SK-N-SH (cell line): ENCODE measurements around the gene OTUD4. TPM values are rescaled to one million over a fixed set of nuclear protein-coding genes. Genes with fewer than 3 reads are reported as not detected.

Source experiments
- CTCF ChIA-PET: fragments of 300-600, 350-600 bp; formaldehyde crosslinking; extraction: SDS; loops from one replicate; lab custom pipeline; 2021; lab: Yijun Ruan, JAX
- POLR2A ChIA-PET: fragments of 350-600 bp; sonication (Branson Sonifier 250); formaldehyde crosslinking; extraction: SDS; loops from one replicate; lab custom pipeline; 2020; ENCODE audit warnings: antibody characterized with exemption, inconsistent platforms; lab: Yijun Ruan, JAX
- DNase-seq: peaks from one replicate; pipeline ENCODE4 v3.0.0; 2012
- H2AFZ ChIP-seq: fragments of 200-600 bp; sonication (generic); 2 replicates; pipeline ENCODE4 v1.8.1; 2016; ENCODE audit warnings: antibody characterized with exemption, mild to moderate bottlenecking, low read depth
- H3F3A ChIP-seq: fragments of 200-600 bp; sonication (generic); replicated peaks from 2 replicates; pipeline ENCODE3; 2016; ENCODE audit warnings: antibody characterized with exemption, mild to moderate bottlenecking; ENCODE audit not compliant: insufficient read depth
- H3K27ac ChIP-seq, 2 experiments: fragments of 200-500 bp in 1 of 2; fragments of 200-600 bp in 1 of 2; sonication (Bioruptor generic) in 1 of 2; sonication (generic), shearing (Covaris generic) in 1 of 2; 2 replicates each; pipeline versions ENCODE4 v1.5.1 to v1.6.1; 2014 to 2016; ENCODE audit warnings: low read depth in 2 of 2, inconsistent platforms in 1 of 2, low read length in 1 of 2, mild to moderate bottlenecking in 1 of 2, mixed read lengths in 1 of 2
- H3K27me3 ChIP-seq: fragments of 200-600 bp; sonication (generic), shearing (Covaris generic); 2 replicates; pipeline ENCODE4 v1.6.1; 2016; ENCODE audit warnings: mixed run types; ENCODE audit not compliant: insufficient read depth
- H3K36me3 ChIP-seq, 2 experiments: fragments of 200-500 bp in 1 of 2; fragments of 200-600 bp in 1 of 2; sonication (Bioruptor generic) in 1 of 2; sonication (generic) in 1 of 2; replicated peaks in 1 of 2; 2 replicates each; pipeline versions ENCODE3 to v1.5.1; 2014 to 2016; ENCODE audit warnings: low read length in 1 of 2, mild to moderate bottlenecking in 1 of 2; ENCODE audit not compliant: insufficient read depth in 2 of 2, control insufficient read depth in 1 of 2
- H3K4me1 ChIP-seq, 2 experiments: fragments of 200-500 bp in 1 of 2; fragments of 200-600 bp in 1 of 2; sonication (Bioruptor generic) in 1 of 2; sonication (generic), shearing (Covaris generic) in 1 of 2; 2 replicates each; pipeline versions ENCODE4 v1.5.1 to v1.6.1; 2014 to 2016; ENCODE audit warnings: low read depth in 1 of 2, low read length in 1 of 2, mixed run types in 1 of 2; ENCODE audit not compliant: insufficient read depth in 2 of 2, control insufficient read depth in 1 of 2
- H3K4me2 ChIP-seq: fragments of 200-600 bp; sonication (generic), shearing (Covaris generic); 2 replicates; pipeline ENCODE4 v1.6.1; 2017; ENCODE audit warnings: mixed run types
- H3K4me3 ChIP-seq, 2 experiments: fragments of 200-500 bp in 1 of 2; fragments of 200-600 bp in 1 of 2; sonication (Bioruptor generic) in 1 of 2; sonication (generic), shearing (Covaris generic) in 1 of 2; 2 replicates each; pipeline versions ENCODE4 v1.5.1 to v1.8.1; 2014 to 2016; ENCODE audit warnings: low read depth in 2 of 2, inconsistent platforms in 1 of 2, low read length in 1 of 2, mild to moderate bottlenecking in 1 of 2, mixed read lengths in 1 of 2, moderate library complexity in 1 of 2
- H3K79me2 ChIP-seq: fragments of 200-600 bp; sonication (generic); 2 replicates; pipeline ENCODE4 v1.8.1; 2017; ENCODE audit warnings: mild to moderate bottlenecking; ENCODE audit not compliant: insufficient read depth
- H3K9ac ChIP-seq: fragments of 200-600 bp; sonication (generic); 2 replicates; pipeline ENCODE4 v1.6.1; 2017; ENCODE audit warnings: mixed run types
- H3K9me2 ChIP-seq: fragments of 200-600 bp; sonication (generic); 2 replicates; pipeline ENCODE4 v1.6.1; 2017; ENCODE audit warnings: mixed run types
- H3K9me3 ChIP-seq: fragments of 200-600 bp; sonication (generic); 2 replicates; pipeline ENCODE4 v1.6.1; 2017; ENCODE audit warnings: mixed run types, mild to moderate bottlenecking, moderate library complexity
- H4K20me1 ChIP-seq: fragments of 200-600 bp; sonication (generic); 2 replicates; pipeline ENCODE4 v1.6.1; 2017; ENCODE audit warnings: mild to moderate bottlenecking, mixed run types; ENCODE audit not compliant: insufficient read depth
- CHD2 ChIP-seq: fragments of 150-350 bp; IDR thresholded peaks from 2 replicates; pipeline ENCODE4 v1.6.1; 2018; ENCODE audit warnings: low read length; ENCODE audit not compliant: partially characterized antibody
- CTCF ChIP-seq: fragments of 200-600 bp; sonication (generic); IDR thresholded peaks from 2 replicates; pipeline ENCODE4 v1.6.1; 2017; ENCODE audit warnings: antibody characterized with exemption, mild to moderate bottlenecking, moderate library complexity
- ELF1 ChIP-seq: IDR thresholded peaks from 2 replicates; pipeline ENCODE4 v1.4.0; 2012
- EP300 ChIP-seq, 2 experiments: IDR thresholded peaks; 2 replicates each; pipeline versions ENCODE4 v1.4.0 to v1.6.1; 2012; ENCODE audit warnings: borderline replicate concordance in 1 of 2, low read depth in 1 of 2, low read length in 1 of 2
- EZH2phosphoT487 ChIP-seq: fragments of 200-600 bp; sonication (generic); IDR thresholded peaks from 2 replicates; pipeline ENCODE4 v1.6.1; 2017; ENCODE audit warnings: low read depth, mixed run types, mild to moderate bottlenecking, antibody characterized with exemption, moderate library complexity, borderline replicate concordance
- FOSL2 ChIP-seq: IDR thresholded peaks from 2 replicates; pipeline ENCODE4 v1.4.0; 2012; ENCODE audit warnings: low read depth, mild to moderate bottlenecking, moderate library complexity, borderline replicate concordance
- FOXJ3 ChIP-seq: sonication (generic); formaldehyde crosslinking; IDR thresholded peaks from 2 replicates; pipeline ENCODE4 v1.5.1; 2020; ENCODE audit warnings: mild to moderate bottlenecking, missing genetic modification reagents
- GABPA ChIP-seq: IDR thresholded peaks from 2 replicates; pipeline ENCODE4 v1.4.0; 2012; ENCODE audit warnings: low read depth, mild to moderate bottlenecking
- GATA2 ChIP-seq: sonication (generic); formaldehyde crosslinking; IDR thresholded peaks from 2 replicates; pipeline ENCODE4 v1.5.0; 2020; ENCODE audit warnings: mild to moderate bottlenecking, missing genetic modification reagents
- MXI1 ChIP-seq: IDR thresholded peaks from 2 replicates; pipeline ENCODE4 v1.6.1; 2012; ENCODE audit warnings: mild to moderate bottlenecking, low read depth, low read length, improper control_type of control experiment
- NFIC ChIP-seq: IDR thresholded peaks from 2 replicates; pipeline ENCODE4 v1.4.0; 2012; ENCODE audit warnings: borderline replicate concordance
- NRF1 ChIP-seq: IDR thresholded peaks from 2 replicates; pipeline ENCODE4 v1.6.1; 2012; ENCODE audit warnings: low read depth, mild to moderate bottlenecking, low read length
- RAD21 ChIP-seq: IDR thresholded peaks from 2 replicates; pipeline ENCODE4 v1.6.1; 2012; ENCODE audit warnings: mild to moderate bottlenecking, low read length
- RFX5 ChIP-seq: IDR thresholded peaks from 2 replicates; pipeline ENCODE4 v1.6.1; 2012; ENCODE audit warnings: mild to moderate bottlenecking, improper control_type of control experiment, low read length
- SIN3A ChIP-seq: IDR thresholded peaks from 2 replicates; pipeline ENCODE4 v1.6.1; 2012; ENCODE audit warnings: low read depth, mild to moderate bottlenecking, low read length, moderate library complexity, borderline replicate concordance
- TAF1 ChIP-seq: IDR thresholded peaks from 2 replicates; pipeline ENCODE4 v1.6.1; 2012; ENCODE audit warnings: low read depth, mild to moderate bottlenecking, low read length, moderate library complexity, borderline replicate concordance
- TCF12 ChIP-seq: IDR thresholded peaks from 2 replicates; pipeline ENCODE4 v1.4.0; 2012
- TEAD4 ChIP-seq: IDR thresholded peaks from 2 replicates; pipeline ENCODE4 v1.4.0; 2012; ENCODE audit warnings: mild to moderate bottlenecking, borderline replicate concordance; ENCODE audit not compliant: insufficient read depth
- USF2 ChIP-seq: fragments of 150-350 bp; IDR thresholded peaks from 2 replicates; pipeline ENCODE4 v1.6.1; 2017; ENCODE audit warnings: antibody characterized with exemption, low read length, low read depth, borderline replicate concordance
- ZBTB33 ChIP-seq: IDR thresholded peaks from 2 replicates; pipeline ENCODE4 v1.4.0; 2012; ENCODE audit warnings: low read depth, borderline replicate concordance
- WGBS: methylation state at CpG from one replicate; pipeline ENCODE4 v1.1.6; 2017; ENCODE audit warnings: low lambda C conversion rate; 5-methylcytosine and 5-hydroxymethylcytosine counted together
- polyA plus RNA-seq, 3 experiments: library from polyadenylated mRNA; depleted of rRNA; stranded (reverse); fragments of >200 nt; gene quantifications; 2 replicates each; pipeline ENCODE4 v1.2.3, GENCODE V29; 2012

OTUD4 gene
- polyA plus RNA-seq, 1 of the 3 experiments (the other 2 are of a cell fraction) = 8.5 TPM

- WGBS = 95% methylated on average over 3 of the region's 3 CpGs
- H4K20me1 ChIP-seq = peaks cover 13% of the 10 kb centered on the region; the same call in 1 of the 2 replicates
- no peak overlapping the region for H3K4me2 ChIP-seq
- H3K9ac ChIP-seq = no peak overlapping the region
- DNase-seq = no peak
- no peaks in the 10 kb centered on the region for H3F3A ChIP-seq
- H3K9me3 ChIP-seq = no peaks in the 10 kb centered on the region
- no peak overlapping the region for H3K4me3 ChIP-seq
- H3K27me3 ChIP-seq = no peaks in the 10 kb centered on the region
- peaks cover 83% of the 10 kb centered on the region for H3K79me2 ChIP-seq
- H3K27ac ChIP-seq = no peak overlapping the region
- H3K9me2 ChIP-seq = no peaks in the 10 kb centered on the region
- no peak overlapping the region for H2AFZ ChIP-seq
- peaks cover 0 to 7% of the 10 kb centered on the region in 2 experiments; a peak in 2 of 4 replicates for H3K4me1 ChIP-seq
- CTCF ChIA-PET = no interaction called here
- TF ChIP-seq NFIC = no peak
- TF ChIP-seq RAD21 = no peak
- TF ChIP-seq EP300 (IDR thresholded peaks at IDR 0.05; ENCODE audit: borderline replicate concordance in 1 of 2, low read depth in 1 of 2, low read length in 1 of 2) = no peak
- no peak for TF ChIP-seq ELF1
- TF ChIP-seq SIN3A = no peak
- no peak for TF ChIP-seq MXI1
- no peak for TF ChIP-seq TEAD4
- TF ChIP-seq GABPA = no peak
- no peak for TF ChIP-seq RFX5
- TF ChIP-seq ZBTB33 = no peak
- no peak for TF ChIP-seq CHD2
- TF ChIP-seq FOXJ3 (CRISPR knock-in tag) = no peak
- TF ChIP-seq CTCF = no peak
- peaks cover 54 to 62% of the 10 kb centered on the region in 2 experiments for H3K36me3 ChIP-seq
- POLR2A ChIA-PET = no interaction called here
Observed at GRCh38 chr4:145103496-145103895, 76.9 kb downstream of the OTUD4 start.

GRCh38 chr4:145102619-145103018 lies 77.8 kb downstream of the OTUD4 start:
- Histone ChIP-seq H3K79me2 (peaks cover 87% of the 10 kb centered on the region), H3F3A (peaks cover 3% of the 10 kb centered on the region), H2AFZ (no peak overlapping the region), H3K27me3 (no peaks in the 10 kb centered on the region), H3K9me3 (no peaks in the 10 kb centered on the region), H3K27ac (no peak overlapping the region), H4K20me1 (peaks cover 13% of the 10 kb centered on the region; the same call in 1 of the 2 replicates), H3K4me1 (peaks cover 0 to 7% of the 10 kb centered on the region in 2 experiments; a peak in 2 of 4 replicates), H3K9ac (no peak overlapping the region), H3K9me2 (no peaks in the 10 kb centered on the region), H3K4me2 (no peak overlapping the region), H3K36me3 (peaks cover 45 to 55% of the 10 kb centered on the region in 2 experiments), H3K4me3 (no peak overlapping the region)
- no peak for DNase-seq
- CTCF ChIA-PET = no interaction called here
- POLR2A ChIA-PET = interaction anchor here (0.6 kb wide), 1 partner anchor 39 kb away, joined by 3 read pairs; no protein-coding TSS in a partner anchor
- TF ChIP-seq FOSL2 = no peak
- no peak for TF ChIP-seq EZH2phosphoT487
- TF ChIP-seq SIN3A = no peak
- TF ChIP-seq ELF1 = no peak
- TF ChIP-seq USF2 = no peak
- TF ChIP-seq RFX5 = no peak
- no peak for TF ChIP-seq CHD2
- no peak for TF ChIP-seq NRF1
- TF ChIP-seq TCF12 = no peak
- no peak for TF ChIP-seq GATA2
- TF ChIP-seq TAF1 = no peak
- 97% methylated on average over 2 of the region's 2 CpGs for WGBS
